GM12878 (cell line): ENCODE data around the gene MEF2D. TPM values are rescaled to one million over a fixed set of nuclear protein-coding genes. Genes with fewer than 3 reads are reported as not detected.

ENCODE experiments used
- ATAC-seq: fragments of 200-7000 bp; cut with Tn5 transposase; 3 replicates; pipeline ENCODE4 v1.9.1; 2020; ENCODE audit warnings: mild to moderate bottlenecking, moderate library complexity
- BruUV-seq: library from RNA; stranded (reverse); fragments of 400-500 nt; replicated peaks from 2 replicates; lab custom pipeline; 2021; lab: Mats Ljungman, UMichigan
- CTCF ChIA-PET: fragments of 300-600 bp; sonication (Branson Sonifier 250); formaldehyde crosslinking; extraction: SDS; loops from one replicate; lab custom pipeline; 2021; ENCODE audit warnings: inconsistent platforms; lab: Yijun Ruan, JAX
- POLR2A ChIA-PET: fragments of 350-600 bp; formaldehyde crosslinking; extraction: SDS; loops from one replicate; lab custom pipeline; 2021; ENCODE audit warnings: inconsistent platforms; lab: Charles Lee
- RAD21 ChIA-PET: fragments of 300-600 bp; sonication (Branson Sonifier 250); formaldehyde crosslinking; loops from one replicate; lab custom pipeline; 2023; ENCODE audit warnings: antibody characterized with exemption; ENCODE audit not compliant: unreplicated experiment; lab: Charles Lee
- SMC1A ChIA-PET: fragments of 300-600 bp; sonication (Branson Sonifier 250); formaldehyde crosslinking; loops from one replicate; lab custom pipeline; 2023; ENCODE audit not compliant: unreplicated experiment, uncharacterized antibody; lab: Charles Lee
- DNase-seq: peaks from one replicate; pipeline ENCODE4 v3.0.0-alpha.2; 2011; ENCODE audit warnings: low read depth, low spot score
- FAIRE-seq: peaks from 3 replicates; lab custom pipeline; 2011; peaks lifted over from hg19 to GRCh38; lab: Jason Lieb, UNC
- H2AFZ ChIP-seq: 2 replicates; pipeline ENCODE4 v1.6.0; 2011; ENCODE audit warnings: low read depth, low read length, control low read depth; ENCODE audit not compliant: control insufficient read depth
- H3K27ac ChIP-seq: 2 replicates; pipeline ENCODE4 v1.5.1; 2011; ENCODE audit warnings: control low read depth; ENCODE audit not compliant: control insufficient read depth, insufficient read depth
- H3K27me3 ChIP-seq, 2 experiments: replicated peaks in 1 of 2; 2 replicates each; pipeline versions ENCODE4 v1.6.0 to v1.6.1; 2011; ENCODE audit warnings: low read length in 1 of 2; ENCODE audit not compliant: control insufficient read depth in 2 of 2, insufficient read depth in 2 of 2
- H3K36me3 ChIP-seq, 2 experiments: 2 replicates each; pipeline ENCODE4 v1.5.1; 2011; ENCODE audit warnings: low read length in 1 of 2; ENCODE audit not compliant: control insufficient read depth in 2 of 2, insufficient read depth in 2 of 2
- H3K4me1 ChIP-seq: 2 replicates; pipeline ENCODE4 v1.6.1; 2011; ENCODE audit warnings: mild to moderate bottlenecking, low read length, moderate library complexity, mixed read lengths; ENCODE audit not compliant: control insufficient read depth, insufficient read depth
- H3K4me2 ChIP-seq: 2 replicates; pipeline ENCODE4 v1.6.0; 2011; ENCODE audit warnings: control low read depth; ENCODE audit not compliant: control insufficient read depth, insufficient read depth
- H3K4me3 ChIP-seq: fragments of 200-600 bp; sonication (generic); 2 replicates; pipeline ENCODE4 v1.5.1; 2016
- H3K79me2 ChIP-seq: 2 replicates; pipeline ENCODE4 v1.6.0; 2011; ENCODE audit warnings: low read length; ENCODE audit not compliant: control insufficient read depth, insufficient read depth
- H3K9ac ChIP-seq: 2 replicates; pipeline ENCODE4 v1.8.0; 2011; ENCODE audit warnings: low read length, control low read depth, mixed read lengths; ENCODE audit not compliant: control insufficient read depth, insufficient read depth
- H3K9me3 ChIP-seq: replicated peaks from 3 replicates; pipeline ENCODE4 v1.5.1; 2011; ENCODE audit warnings: mild to moderate bottlenecking, low read length; ENCODE audit not compliant: control insufficient read depth, insufficient read depth
- H4K20me1 ChIP-seq: 2 replicates; pipeline ENCODE4 v1.6.0; 2011; ENCODE audit not compliant: control insufficient read depth, insufficient read depth
- FOXM1 ChIP-seq: IDR thresholded peaks from 2 replicates; pipeline ENCODE4 v1.6.1; 2012; ENCODE audit warnings: low read depth, mild to moderate bottlenecking, inconsistent platforms, low read length, moderate library complexity
- NFYA ChIP-seq: IDR thresholded peaks from 2 replicates; pipeline ENCODE4 v1.6.1; 2011; ENCODE audit warnings: low read depth, mild to moderate bottlenecking, low read length, improper control_type of control experiment, borderline replicate concordance
- SREBF2 ChIP-seq: IDR thresholded peaks from 2 replicates; pipeline ENCODE4 v1.6.1; 2012; ENCODE audit warnings: mild to moderate bottlenecking, low read length
- ZNF687 ChIP-seq: fragments of 450-650 bp; IDR thresholded peaks from 2 replicates; pipeline ENCODE4 v1.6.1; 2017; ENCODE audit warnings: mild to moderate bottlenecking, moderate library complexity
- WGBS: methylation state at CpG from one replicate; pipeline ENCODE4 v1.1.6; 2016; ENCODE audit warnings: low lambda C conversion rate; ENCODE audit not compliant: insufficient replicate concordance, insufficient coverage; ENCODE audit errors: missing lambda C conversion rate; 5-methylcytosine and 5-hydroxymethylcytosine counted together
- in situ Hi-C: fragments of 300-500 bp; cut with MboI; formaldehyde crosslinking; loops from 9 replicates; pipeline ENCODE4 v1.14.3; 2018; ENCODE audit warnings: mixed read lengths
- intact Hi-C: fragments of 100-400 bp; cut with micrococcal nuclease; formaldehyde crosslinking; loops from one replicate; pipeline ENCODE4 v1.14.2; 2022; ENCODE audit not compliant: unreplicated experiment
- polyA plus RNA-seq, 11 experiments: library from polyadenylated mRNA; depleted of rRNA in 4 of 11; unstranded in 6 of 11; stranded (reverse) in 5 of 11; fragments of >200 nt; fragmentation: Nextera tagmentation in 4 of 11; fragmentation: Illumina TruSeq in 1 of 11; extraction: Ambion mirVana in 4 of 11; extraction: Trizol in 1 of 11; gene quantifications; 1 replicate in 1 of 11; 2 replicates in 10 of 11; pipeline versions ENCODE4 v1.2.1 to v1.2.3, GENCODE V29; 2011 to 2016; ENCODE audit warnings: inconsistent platforms in 2 of 11, missing spikeins in 2 of 11, low read depth in 1 of 11
- total RNA-seq, 4 experiments: library from RNA; depleted of rRNA in 3 of 4; stranded (reverse); fragments of >200 nt in 3 of 4; fragmentation: Illumina TruSeq in 1 of 4; extraction: Trizol in 1 of 4; gene quantifications; 2 replicates each; pipeline versions ENCODE4 v1.2.1 to v1.2.3, GENCODE V29; 2013 to 2021
- TF ChIP-seq, protein P1 (sequence below): IDR thresholded peaks from 2 replicates; pipeline ENCODE4 v1.6.1; 2011; ENCODE audit warnings: low read depth, mild to moderate bottlenecking, low read length, moderate library complexity, borderline replicate concordance; ENCODE audit errors: extremely low read depth

The MEF2D gene
- total and polyA plus RNA-seq, 10 of the 15 experiments (the other 5 are each of a cell fraction or from before 2014, with no cell fraction given) = 0.61 to 53.0 (median 15.2) TPM

DNA sequence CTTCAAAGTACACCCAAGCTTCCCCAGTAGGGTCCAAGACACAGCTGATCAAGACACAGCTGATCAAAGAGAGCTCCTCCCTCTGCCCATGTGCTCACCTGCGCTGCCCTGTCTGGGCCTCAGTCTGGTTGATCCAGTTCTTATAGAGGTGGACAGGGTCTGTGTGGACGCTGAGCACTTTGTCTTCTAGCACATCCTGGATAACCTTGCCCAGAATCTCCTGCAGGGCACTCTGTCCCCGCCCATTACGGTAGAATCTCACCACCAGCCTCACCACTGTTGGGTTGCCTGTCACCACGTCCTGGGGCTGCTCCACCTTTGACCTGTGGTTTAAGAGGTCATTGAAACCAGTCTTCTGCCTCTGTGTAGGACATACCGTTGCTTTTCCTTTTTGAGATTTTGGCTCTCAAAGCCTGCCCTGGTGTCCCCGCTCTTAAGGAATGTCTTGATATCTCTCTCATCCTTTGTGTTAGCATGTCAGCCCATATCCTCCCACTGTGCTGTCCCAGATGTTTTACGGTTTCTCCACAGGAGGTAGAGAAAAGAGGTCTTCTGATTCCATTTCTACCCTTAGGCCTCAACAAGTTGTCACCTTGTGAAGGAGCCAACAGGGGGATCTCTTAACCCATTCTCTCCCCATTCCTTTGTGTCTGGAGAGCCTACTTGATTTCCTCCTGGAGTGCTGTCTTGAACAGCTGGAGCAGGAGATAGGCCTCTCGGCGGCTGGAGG, 38.3 kb upstream of the MEF2D start:
- Histone ChIP-seq H3K4me1 (no peaks in the 10 kb centered on the region), H4K20me1 (no peaks in the 10 kb centered on the region), H3K4me2 (no peak overlapping the region), H3K9me3 (no peaks in the 10 kb centered on the region), H3K9ac (no peak overlapping the region), H2AFZ (no peak overlapping the region), H3K27ac (no peak overlapping the region), H3K27me3 (no peaks in the 10 kb centered on the region), H3K79me2 (no peaks in the 10 kb centered on the region), H3K36me3 (no peaks in the 10 kb centered on the region; a peak in 1 of 4 replicates)
- intact Hi-C loops (no loop called here), in situ Hi-C loops (no loop called here)
- no TSS peak for BruUV-seq
- ATAC-seq (no peak), FAIRE-seq (no peak), DNase-seq (no peak)
- CTCF ChIA-PET = no interaction called here
- POLR2A ChIA-PET = interaction anchor here (1.3 kb wide), 1 partner anchor 13 kb away, joined by 13 read pairs; no protein-coding TSS in a partner anchor
- RAD21 ChIA-PET = no interaction called here
- 86% methylated on average over 10 of the region's 10 CpGs for WGBS
- SMC1A ChIA-PET = no interaction called here
- TF ChIP-seq SREBF2 = no peak
- no peak for TF ChIP-seq NFYA
- TF ChIP-seq, protein P1, sequence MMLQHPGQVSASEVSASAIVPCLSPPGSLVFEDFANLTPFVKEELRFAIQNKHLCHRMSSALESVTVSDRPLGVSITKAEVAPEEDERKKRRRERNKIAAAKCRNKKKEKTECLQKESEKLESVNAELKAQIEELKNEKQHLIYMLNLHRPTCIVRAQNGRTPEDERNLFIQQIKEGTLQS = no peak
- TF ChIP-seq, all 136 proteins: peak for 0
- no peak overlapping the region for H3K4me3 ChIP-seq

DNA sequence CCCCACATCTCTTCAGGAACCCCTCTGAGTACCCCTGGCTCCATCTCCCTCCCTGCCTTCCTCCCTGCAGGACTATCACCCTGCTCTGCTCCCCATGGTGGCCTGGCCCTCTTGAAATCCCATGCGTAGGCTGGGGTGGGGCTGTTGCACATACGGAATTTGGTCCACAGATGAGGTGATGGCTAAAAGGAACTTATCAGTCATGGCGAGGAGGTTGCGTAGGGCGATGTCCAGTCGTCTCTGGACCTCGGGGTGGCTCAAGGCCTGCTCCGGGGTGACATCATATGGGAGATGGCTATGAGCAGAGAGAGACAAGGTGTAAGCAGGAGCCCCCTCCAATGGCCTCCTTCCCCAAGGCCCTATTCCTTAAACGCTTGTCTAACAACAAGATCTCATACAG, 36.5 kb upstream of the MEF2D start:
- CTCF ChIA-PET = interaction anchor here (0.9 kb wide), 1 partner anchor 80 kb away, joined by 3 read pairs; no protein-coding TSS in a partner anchor

More for the DNA sequence above, 36.5 kb upstream of the MEF2D start:
- FAIRE-seq (no peak), DNase-seq (no peak), ATAC-seq (no peak)
- Histone ChIP-seq H3K9me3 (no peaks in the 10 kb centered on the region), H3K27ac (no peak overlapping the region), H3K79me2 (no peaks in the 10 kb centered on the region), H3K9ac (no peak overlapping the region), H3K4me1 (no peaks in the 10 kb centered on the region), H3K4me3 (no peak overlapping the region), H3K36me3 (no peaks in the 10 kb centered on the region; a peak in 2 of 4 replicates), H4K20me1 (no peaks in the 10 kb centered on the region), H3K27me3 (no peaks in the 10 kb centered on the region), H2AFZ (no peak overlapping the region), H3K4me2 (no peak overlapping the region)
- ChIA-PET SMC1A (interaction anchor here (1.1 to 1.9 kb wide), 3 partner anchors 12 to 56 kb away, joined by 3 to 11 read pairs (median 4); no protein-coding TSS in a partner anchor), RAD21 (no interaction called here), POLR2A (interaction anchor here (1.6 kb wide), 1 partner anchor 46 kb away, joined by 3 read pairs; no protein-coding TSS in a partner anchor)
- no peak for TF ChIP-seq ZNF687
- TF ChIP-seq FOXM1 = no peak
- in situ Hi-C loops (no loop called here), intact Hi-C loops (no loop called here)
- no TSS peak for BruUV-seq
- 84% methylated on average over 9 of the region's 9 CpGs for WGBS
